Panc1 (cell line): ENCODE results near the gene ALDH7A1.

Experiments used
- CTCF ChIP-seq: fragments of 450-650 bp; IDR thresholded peaks from 2 replicates; pipeline ENCODE4 v1.5.1; 2017; ENCODE audit warnings: mild to moderate bottlenecking
- POLR2AphosphoS5 ChIP-seq: IDR thresholded peaks from 2 replicates; pipeline ENCODE4 v1.6.1; 2012; ENCODE audit warnings: mild to moderate bottlenecking, low read depth, low read length, moderate library complexity
- SIN3A ChIP-seq: IDR thresholded peaks from 2 replicates; pipeline ENCODE4 v1.6.1; 2012; ENCODE audit warnings: low read depth, mild to moderate bottlenecking, low read length, moderate library complexity, borderline replicate concordance; ENCODE audit not compliant: insufficient read depth
- TCF7L2 ChIP-seq: IDR thresholded peaks from 2 replicates; pipeline ENCODE4 v1.6.1; 2011; ENCODE audit warnings: mild to moderate bottlenecking, low read depth, low read length, inconsistent platforms
- TF ChIP-seq, protein P1 (sequence below), 2 experiments: IDR thresholded peaks; 2 replicates each; pipeline ENCODE4 v1.6.1; 2011 to 2012; ENCODE audit warnings: low read depth in 2 of 2, control low read depth in 1 of 2, low read length in 1 of 2, mild to moderate bottlenecking in 1 of 2, moderate library complexity in 1 of 2; ENCODE audit not compliant: insufficient read depth in 1 of 2

- TF ChIP-seq CTCF (no peak), SIN3A (no peak), TCF7L2 (no peak), POLR2AphosphoS5 (no peak)
- TF ChIP-seq, protein P1, sequence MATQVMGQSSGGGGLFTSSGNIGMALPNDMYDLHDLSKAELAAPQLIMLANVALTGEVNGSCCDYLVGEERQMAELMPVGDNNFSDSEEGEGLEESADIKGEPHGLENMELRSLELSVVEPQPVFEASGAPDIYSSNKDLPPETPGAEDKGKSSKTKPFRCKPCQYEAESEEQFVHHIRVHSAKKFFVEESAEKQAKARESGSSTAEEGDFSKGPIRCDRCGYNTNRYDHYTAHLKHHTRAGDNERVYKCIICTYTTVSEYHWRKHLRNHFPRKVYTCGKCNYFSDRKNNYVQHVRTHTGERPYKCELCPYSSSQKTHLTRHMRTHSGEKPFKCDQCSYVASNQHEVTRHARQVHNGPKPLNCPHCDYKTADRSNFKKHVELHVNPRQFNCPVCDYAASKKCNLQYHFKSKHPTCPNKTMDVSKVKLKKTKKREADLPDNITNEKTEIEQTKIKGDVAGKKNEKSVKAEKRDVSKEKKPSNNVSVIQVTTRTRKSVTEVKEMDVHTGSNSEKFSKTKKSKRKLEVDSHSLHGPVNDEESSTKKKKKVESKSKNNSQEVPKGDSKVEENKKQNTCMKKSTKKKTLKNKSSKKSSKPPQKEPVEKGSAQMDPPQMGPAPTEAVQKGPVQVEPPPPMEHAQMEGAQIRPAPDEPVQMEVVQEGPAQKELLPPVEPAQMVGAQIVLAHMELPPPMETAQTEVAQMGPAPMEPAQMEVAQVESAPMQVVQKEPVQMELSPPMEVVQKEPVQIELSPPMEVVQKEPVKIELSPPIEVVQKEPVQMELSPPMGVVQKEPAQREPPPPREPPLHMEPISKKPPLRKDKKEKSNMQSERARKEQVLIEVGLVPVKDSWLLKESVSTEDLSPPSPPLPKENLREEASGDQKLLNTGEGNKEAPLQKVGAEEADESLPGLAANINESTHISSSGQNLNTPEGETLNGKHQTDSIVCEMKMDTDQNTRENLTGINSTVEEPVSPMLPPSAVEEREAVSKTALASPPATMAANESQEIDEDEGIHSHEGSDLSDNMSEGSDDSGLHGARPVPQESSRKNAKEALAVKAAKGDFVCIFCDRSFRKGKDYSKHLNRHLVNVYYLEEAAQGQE (IDR thresholded peaks at IDR 0.05; ENCODE audit: insufficient read depth in 1 of 2, low read depth in 2 of 2, low read length in 1 of 2): no peak
These were observed 67.1 kb downstream of the ALDH7A1 start for GRCh38 chr5:126527892-126528291.
